ENCODE measurements around the gene MS4A15.

Gene MS4A15

GRCh38 chr11:60769273-60769672 lies 12.6 kb downstream of the MS4A15 start:
- Histone ChIP-seq H2BK5ac (ENCODE audit: low read length) (no peak overlapping the region), H3K79me2 (ENCODE audit: control insufficient read depth, insufficient read depth, low read length) (no peaks in the 10 kb centered on the region), H2BK120ac (ENCODE audit: low read depth, low read length) (no peak overlapping the region), H3K4ac (ENCODE audit: low read depth, low read length) (no peak overlapping the region), H2BK15ac (replicated peaks; ENCODE audit: low read depth) (no peak overlapping the region), H3K9ac (ENCODE audit: low read length) (no peak overlapping the region), H3K27me3 (ENCODE audit: insufficient read depth, low read length, poor library complexity) (no peaks in the 10 kb centered on the region), H3K79me1 (ENCODE audit: low read length) (no peaks in the 10 kb centered on the region), H3K4me2 (ENCODE audit: low read length) (no peak overlapping the region), H3K18ac (ENCODE audit: low read length) (no peak overlapping the region), H3K4me3 (ENCODE audit: low read length) (no peak overlapping the region), H3K4me1 (ENCODE audit: control insufficient read depth, low read depth, low read length) (no peaks in the 10 kb centered on the region), H3K36me3 (ENCODE audit: control insufficient read depth, insufficient read depth, low read length) (no peaks in the 10 kb centered on the region), H3K27ac (ENCODE audit: low read depth, low read length) (no peak overlapping the region), H3K56ac (ENCODE audit: low read length) (no peak overlapping the region), H4K8ac (ENCODE audit: low read depth, low read length) (no peak overlapping the region), H4K5ac (ENCODE audit: low read length) (no peak overlapping the region), H2AK5ac (ENCODE audit: low read length) (no peak overlapping the region), H3K23ac (ENCODE audit: low read length) (no peak overlapping the region)
- DNase-seq = peak; percentile 7
- no CpG with 5 or more reads among the region's 4 CpGs for WGBS (ENCODE audit: extremely low coverage, insufficient coverage, low lambda C conversion rate)

- Histone ChIP-seq H3K9ac (ENCODE audit: low read length) (no peak overlapping the region), H3K4me1 (ENCODE audit: control insufficient read depth, low read depth, low read length) (no peaks in the 10 kb centered on the region), H3K4ac (ENCODE audit: low read depth, low read length) (no peak overlapping the region), H2AK5ac (ENCODE audit: low read length) (no peak overlapping the region), H3K4me3 (ENCODE audit: low read length) (no peak overlapping the region), H3K27ac (ENCODE audit: low read depth, low read length) (no peak overlapping the region), H3K18ac (ENCODE audit: low read length) (no peak overlapping the region), H3K79me2 (ENCODE audit: control insufficient read depth, insufficient read depth, low read length) (no peaks in the 10 kb centered on the region), H3K79me1 (ENCODE audit: low read length) (no peaks in the 10 kb centered on the region), H2BK120ac (ENCODE audit: low read depth, low read length) (no peak overlapping the region), H3K56ac (ENCODE audit: low read length) (no peak overlapping the region), H3K36me3 (ENCODE audit: control insufficient read depth, insufficient read depth, low read length) (no peaks in the 10 kb centered on the region), H2BK15ac (replicated peaks; ENCODE audit: low read depth) (no peak overlapping the region), H4K8ac (ENCODE audit: low read depth, low read length) (no peak overlapping the region), H4K5ac (ENCODE audit: low read length) (no peak overlapping the region), H3K27me3 (ENCODE audit: insufficient read depth, low read length, poor library complexity) (no peaks in the 10 kb centered on the region), H3K4me2 (ENCODE audit: low read length) (no peak overlapping the region), H2BK5ac (ENCODE audit: low read length) (no peak overlapping the region), H3K23ac (ENCODE audit: low read length) (no peak overlapping the region)
- no CpG with 5 or more reads among the region's 11 CpGs for WGBS (ENCODE audit: extremely low coverage, insufficient coverage, low lambda C conversion rate)
- no peak for DNase-seq
Measured at GRCh38 chr11:60769811-60770210, 13.1 kb downstream of the MS4A15 start.

GRCh38 chr11:60771146-60771545 lies 14.5 kb downstream of the MS4A15 start:
- Histone ChIP-seq H3K27me3 (ENCODE audit: insufficient read depth, low read length, poor library complexity) (no peaks in the 10 kb centered on the region), H3K4me1 (ENCODE audit: control insufficient read depth, low read depth, low read length) (no peaks in the 10 kb centered on the region), H2BK120ac (ENCODE audit: low read depth, low read length) (no peak overlapping the region), H3K56ac (ENCODE audit: low read length) (no peak overlapping the region), H3K79me2 (ENCODE audit: control insufficient read depth, insufficient read depth, low read length) (no peaks in the 10 kb centered on the region), H2BK5ac (ENCODE audit: low read length) (no peak overlapping the region), H3K9ac (ENCODE audit: low read length) (no peak overlapping the region), H3K27ac (ENCODE audit: low read depth, low read length) (no peak overlapping the region), H3K4ac (ENCODE audit: low read depth, low read length) (no peak overlapping the region), H3K79me1 (ENCODE audit: low read length) (no peaks in the 10 kb centered on the region), H2AK5ac (ENCODE audit: low read length) (no peak overlapping the region), H3K18ac (ENCODE audit: low read length) (no peak overlapping the region), H3K23ac (ENCODE audit: low read length) (no peak overlapping the region), H3K4me3 (ENCODE audit: low read length) (no peak overlapping the region), H4K8ac (ENCODE audit: low read depth, low read length) (no peak overlapping the region), H2BK15ac (replicated peaks; ENCODE audit: low read depth) (no peak overlapping the region), H4K5ac (ENCODE audit: low read length) (no peak overlapping the region), H3K4me2 (ENCODE audit: low read length) (no peak overlapping the region), H3K36me3 (ENCODE audit: control insufficient read depth, insufficient read depth, low read length) (no peaks in the 10 kb centered on the region)
- no CpG with 5 or more reads among the region's 4 CpGs for WGBS (ENCODE audit: extremely low coverage, insufficient coverage, low lambda C conversion rate)
- no peak for DNase-seq

GRCh38 chr11:60771879-60772525 lies 15.3 kb downstream of the MS4A15 start:
- Histone ChIP-seq H2BK120ac (ENCODE audit: low read depth, low read length) (no peak overlapping the region), H3K18ac (ENCODE audit: low read length) (no peak overlapping the region), H3K4me1 (ENCODE audit: control insufficient read depth, low read depth, low read length) (no peaks in the 10 kb centered on the region), H3K56ac (ENCODE audit: low read length) (no peak overlapping the region), H3K4me3 (ENCODE audit: low read length) (no peak overlapping the region), H3K27me3 (ENCODE audit: insufficient read depth, low read length, poor library complexity) (no peaks in the 10 kb centered on the region), H3K23ac (ENCODE audit: low read length) (no peak overlapping the region), H4K5ac (ENCODE audit: low read length) (no peak overlapping the region), H3K36me3 (ENCODE audit: control insufficient read depth, insufficient read depth, low read length) (no peaks in the 10 kb centered on the region), H2BK15ac (replicated peaks; ENCODE audit: low read depth) (no peak overlapping the region), H3K4ac (ENCODE audit: low read depth, low read length) (no peak overlapping the region), H3K4me2 (ENCODE audit: low read length) (no peak overlapping the region), H3K9ac (ENCODE audit: low read length) (no peak overlapping the region), H2BK5ac (ENCODE audit: low read length) (no peak overlapping the region), H4K8ac (ENCODE audit: low read depth, low read length) (no peak overlapping the region), H3K79me1 (ENCODE audit: low read length) (no peaks in the 10 kb centered on the region), H2AK5ac (ENCODE audit: low read length) (no peak overlapping the region), H3K79me2 (ENCODE audit: control insufficient read depth, insufficient read depth, low read length) (no peaks in the 10 kb centered on the region), H3K27ac (ENCODE audit: low read depth, low read length) (no peak overlapping the region)
- no CpG with 5 or more reads among the region's 16 CpGs for WGBS (ENCODE audit: extremely low coverage, insufficient coverage, low lambda C conversion rate)
- peak; percentile 11 for DNase-seq

GRCh38 chr11:60772666-60773065 lies 16.0 kb downstream of the MS4A15 start:
- Histone ChIP-seq H2BK5ac (ENCODE audit: low read length) (no peak overlapping the region), H3K4me1 (ENCODE audit: control insufficient read depth, low read depth, low read length) (no peaks in the 10 kb centered on the region), H3K27ac (ENCODE audit: low read depth, low read length) (no peak overlapping the region), H2BK15ac (replicated peaks; ENCODE audit: low read depth) (no peak overlapping the region), H4K8ac (ENCODE audit: low read depth, low read length) (no peak overlapping the region), H3K18ac (ENCODE audit: low read length) (no peak overlapping the region), H3K79me2 (ENCODE audit: control insufficient read depth, insufficient read depth, low read length) (no peaks in the 10 kb centered on the region), H3K27me3 (ENCODE audit: insufficient read depth, low read length, poor library complexity) (no peaks in the 10 kb centered on the region), H4K5ac (ENCODE audit: low read length) (no peak overlapping the region), H2AK5ac (ENCODE audit: low read length) (no peak overlapping the region), H3K4me2 (ENCODE audit: low read length) (no peak overlapping the region), H3K4me3 (ENCODE audit: low read length) (no peak overlapping the region), H3K36me3 (ENCODE audit: control insufficient read depth, insufficient read depth, low read length) (no peaks in the 10 kb centered on the region), H3K79me1 (ENCODE audit: low read length) (no peaks in the 10 kb centered on the region), H3K56ac (ENCODE audit: low read length) (no peak overlapping the region), H3K9ac (ENCODE audit: low read length) (no peak overlapping the region), H2BK120ac (ENCODE audit: low read depth, low read length) (no peak overlapping the region), H3K23ac (ENCODE audit: low read length) (no peak overlapping the region), H3K4ac (ENCODE audit: low read depth, low read length) (no peak overlapping the region)
- no CpG with 5 or more reads among the region's 8 CpGs for WGBS (ENCODE audit: extremely low coverage, insufficient coverage, low lambda C conversion rate)
- no peak for DNase-seq

GRCh38 chr11:60774726-60775125 lies 18.1 kb downstream of the MS4A15 start:
- no peaks in the 10 kb centered on the region for H3K27me3 ChIP-seq (ENCODE audit: insufficient read depth, low read length, poor library complexity)
- H2BK5ac ChIP-seq (ENCODE audit: low read length) = no peak overlapping the region
- H3K4me1 ChIP-seq (ENCODE audit: control insufficient read depth, low read depth, low read length) = no peaks in the 10 kb centered on the region
- H3K9ac ChIP-seq (ENCODE audit: low read length) = no peak overlapping the region
- H2BK120ac ChIP-seq (ENCODE audit: low read depth, low read length) = no peak overlapping the region
- H2BK15ac ChIP-seq (replicated peaks; ENCODE audit: low read depth) = no peak overlapping the region
- no peak overlapping the region for H4K8ac ChIP-seq (ENCODE audit: low read depth, low read length)
- H3K4ac ChIP-seq (ENCODE audit: low read depth, low read length) = no peak overlapping the region
- H4K5ac ChIP-seq (ENCODE audit: low read length) = no peak overlapping the region
- no peak overlapping the region for H3K4me3 ChIP-seq (ENCODE audit: low read length)
- no peaks in the 10 kb centered on the region for H3K36me3 ChIP-seq (ENCODE audit: control insufficient read depth, insufficient read depth, low read length)
- DNase-seq = no peak
- H2AK5ac ChIP-seq (ENCODE audit: low read length) = no peak overlapping the region
- H3K79me1 ChIP-seq (ENCODE audit: low read length) = no peaks in the 10 kb centered on the region
- no peaks in the 10 kb centered on the region for H3K79me2 ChIP-seq (ENCODE audit: control insufficient read depth, insufficient read depth, low read length)
- no CpG with 5 or more reads among the region's 13 CpGs for WGBS (ENCODE audit: extremely low coverage, insufficient coverage, low lambda C conversion rate)
- H3K4me2 ChIP-seq (ENCODE audit: low read length) = no peak overlapping the region
- H3K23ac ChIP-seq (ENCODE audit: low read length) = no peak overlapping the region
- H3K56ac ChIP-seq (ENCODE audit: low read length) = no peak overlapping the region
- H3K18ac ChIP-seq (ENCODE audit: low read length) = no peak overlapping the region
- H3K27ac ChIP-seq (ENCODE audit: low read depth, low read length) = no peak overlapping the region
